Panc1 (cell line): ENCODE results near the gene EIF1.

Source experiments
- POLR2AphosphoS5 ChIP-seq: IDR thresholded peaks from 2 replicates; pipeline ENCODE4 v1.6.1; 2012; ENCODE audit warnings: mild to moderate bottlenecking, low read depth, low read length, moderate library complexity
- TF ChIP-seq, protein P1 (sequence below): fragments of 450-650 bp; IDR thresholded peaks from 2 replicates; pipeline ENCODE4 v1.5.1; 2017; ENCODE audit warnings: mild to moderate bottlenecking

DNA sequence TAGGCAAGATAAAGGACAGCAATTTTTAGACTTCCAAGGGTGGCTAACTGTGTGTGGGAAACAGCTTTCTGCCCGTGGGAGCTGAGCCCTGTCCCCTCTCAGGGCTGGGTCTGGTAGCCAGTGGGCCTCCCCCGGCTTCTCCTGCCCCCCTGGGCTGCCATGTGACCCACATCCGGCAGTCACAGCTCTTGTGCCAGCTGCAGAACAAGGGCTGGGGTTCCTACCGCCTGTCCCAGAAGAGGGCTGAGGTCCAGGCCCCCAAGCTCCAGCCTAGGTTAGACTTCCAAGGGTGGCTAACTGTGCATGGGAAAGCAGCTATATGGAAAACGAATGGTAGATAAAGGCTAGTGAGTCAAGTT lies 29.6 kb downstream of the EIF1 start:
- TF ChIP-seq, protein P1, sequence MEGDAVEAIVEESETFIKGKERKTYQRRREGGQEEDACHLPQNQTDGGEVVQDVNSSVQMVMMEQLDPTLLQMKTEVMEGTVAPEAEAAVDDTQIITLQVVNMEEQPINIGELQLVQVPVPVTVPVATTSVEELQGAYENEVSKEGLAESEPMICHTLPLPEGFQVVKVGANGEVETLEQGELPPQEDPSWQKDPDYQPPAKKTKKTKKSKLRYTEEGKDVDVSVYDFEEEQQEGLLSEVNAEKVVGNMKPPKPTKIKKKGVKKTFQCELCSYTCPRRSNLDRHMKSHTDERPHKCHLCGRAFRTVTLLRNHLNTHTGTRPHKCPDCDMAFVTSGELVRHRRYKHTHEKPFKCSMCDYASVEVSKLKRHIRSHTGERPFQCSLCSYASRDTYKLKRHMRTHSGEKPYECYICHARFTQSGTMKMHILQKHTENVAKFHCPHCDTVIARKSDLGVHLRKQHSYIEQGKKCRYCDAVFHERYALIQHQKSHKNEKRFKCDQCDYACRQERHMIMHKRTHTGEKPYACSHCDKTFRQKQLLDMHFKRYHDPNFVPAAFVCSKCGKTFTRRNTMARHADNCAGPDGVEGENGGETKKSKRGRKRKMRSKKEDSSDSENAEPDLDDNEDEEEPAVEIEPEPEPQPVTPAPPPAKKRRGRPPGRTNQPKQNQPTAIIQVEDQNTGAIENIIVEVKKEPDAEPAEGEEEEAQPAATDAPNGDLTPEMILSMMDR, result no peak
- no peak for TF ChIP-seq POLR2AphosphoS5
